HG03039 (cell line): Measurements from ENCODE around the gene VPS4A.

Experiments
- ATAC-seq: cut with Tn5 transposase; IDR thresholded peaks from one replicate; pipeline ENCODE4 v1.9.1; 2021; ENCODE audit warnings: mild to moderate bottlenecking, moderate library complexity; ENCODE audit not compliant: unreplicated experiment

The VPS4A gene

DNA sequence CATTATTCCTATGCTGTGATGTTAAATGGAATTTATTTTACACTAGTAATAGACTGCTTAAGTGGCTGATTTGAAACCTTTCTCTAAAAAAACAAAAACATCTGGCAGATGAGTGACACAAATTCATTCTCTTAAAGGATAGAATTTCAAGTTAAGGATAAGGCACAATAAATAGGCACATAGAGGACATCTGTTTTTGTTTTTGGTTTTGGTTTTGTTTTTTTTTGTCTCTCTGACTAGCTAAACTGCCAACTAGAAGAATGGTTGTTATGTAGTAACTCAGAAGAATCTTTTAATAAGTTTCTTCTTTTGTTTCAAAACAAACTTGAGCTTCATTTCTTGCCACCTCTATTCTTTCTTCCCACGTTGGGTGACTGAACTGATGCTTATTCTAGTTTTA lies 5.1 kb upstream of the VPS4A start:
- no peak for ATAC-seq

DNA sequence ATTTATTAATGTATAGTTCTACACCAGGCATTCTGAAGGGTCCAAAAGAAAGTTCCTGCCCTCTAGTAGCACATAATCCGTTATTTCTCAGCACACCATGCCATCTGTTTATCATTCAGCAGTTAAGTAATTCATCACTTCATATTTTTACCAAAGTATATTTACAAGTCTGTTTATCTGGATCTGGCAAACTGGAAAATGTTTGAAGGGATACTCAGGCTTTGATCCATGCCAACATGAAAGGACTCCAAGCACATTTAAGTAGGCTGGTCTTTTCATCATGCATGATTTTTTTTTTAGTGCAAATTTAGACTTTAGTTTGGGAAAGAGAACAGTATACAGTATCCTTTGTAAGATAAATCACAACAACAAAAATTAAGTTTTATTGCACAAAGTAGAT lies 4.1 kb upstream of the VPS4A start:
- no peak for ATAC-seq

DNA sequence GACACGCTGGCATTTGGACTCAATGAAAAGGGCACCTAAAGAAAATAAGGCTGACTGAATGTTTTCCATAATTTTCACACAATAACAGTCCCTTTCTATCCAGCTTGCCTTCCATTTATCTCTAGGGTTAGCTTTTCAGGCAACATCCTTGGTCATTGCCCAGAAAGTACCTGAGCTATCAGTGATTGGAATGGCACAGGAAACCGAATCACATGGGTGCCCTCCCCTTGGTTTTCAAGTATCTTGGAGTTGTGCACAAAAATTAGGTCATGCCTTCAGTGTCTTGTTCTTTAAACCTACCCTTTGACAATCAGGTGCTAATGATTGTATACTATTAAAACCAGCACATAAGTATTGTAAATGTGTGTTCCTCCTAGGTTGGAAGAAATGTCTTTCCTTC lies 3.3 kb upstream of the VPS4A start:
- ATAC-seq: no peak

DNA sequence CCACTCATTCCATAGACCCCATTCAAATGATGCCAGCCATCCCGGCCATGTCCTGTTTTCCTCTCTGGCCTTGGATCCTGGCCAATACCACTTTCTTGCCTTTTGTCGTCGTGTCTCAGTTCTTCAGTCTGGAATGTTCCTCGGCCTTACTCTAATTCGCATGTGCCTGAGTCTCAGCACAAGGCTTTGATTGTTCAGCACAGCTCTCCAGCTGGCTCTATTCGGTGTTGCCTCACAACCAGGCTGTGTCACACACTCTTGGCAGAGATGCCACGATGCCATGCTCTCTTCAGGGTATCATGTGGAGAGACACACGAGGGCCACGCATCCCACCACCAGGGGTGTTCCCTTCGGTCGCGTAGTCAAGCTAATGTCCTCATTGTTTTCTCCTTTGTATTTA lies 1.8 kb upstream of the VPS4A start:
- no peak for ATAC-seq

DNA sequence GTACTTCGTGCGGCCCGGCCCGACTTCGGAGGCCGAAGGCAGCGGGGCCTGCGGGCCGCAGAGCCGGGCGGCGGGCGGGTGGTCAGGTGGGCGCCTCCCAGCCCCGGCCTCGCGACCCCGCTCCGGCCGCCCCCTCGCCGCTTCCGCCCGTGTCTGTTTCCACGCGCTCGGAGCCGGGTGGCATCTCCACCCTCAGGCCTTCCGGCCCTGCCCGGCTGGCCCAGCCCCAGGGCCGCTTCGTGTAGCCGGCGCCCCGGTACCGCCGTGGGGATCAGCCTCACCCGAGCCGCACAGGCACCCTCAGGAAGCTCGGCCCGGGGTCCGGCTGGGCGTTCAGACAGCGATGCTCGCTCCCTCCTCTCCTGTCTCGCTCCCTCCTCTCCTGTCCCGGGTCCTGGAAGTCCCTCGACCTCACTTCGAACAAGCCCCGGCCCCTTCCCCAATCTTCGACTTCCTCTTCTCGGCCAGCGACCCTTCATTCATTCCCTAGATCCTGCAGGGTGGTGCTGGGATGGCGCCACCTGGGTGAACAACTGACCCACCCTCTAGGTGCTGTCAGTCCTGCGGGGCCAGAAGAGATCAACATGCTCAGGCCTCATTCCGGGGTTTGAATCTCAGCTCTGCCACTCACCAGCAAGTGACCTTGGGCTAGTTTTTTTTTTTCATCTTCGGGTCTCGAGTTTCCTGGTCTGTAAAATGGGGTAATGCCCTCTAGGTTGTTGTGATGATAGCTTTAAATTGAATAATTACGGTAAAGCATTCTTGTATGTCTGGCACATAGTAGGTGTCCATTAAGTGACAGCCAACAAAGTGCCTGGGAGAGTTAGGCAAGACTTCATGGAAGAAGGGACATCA lies 610 bp downstream of the VPS4A start:
- ATAC-seq: peak; percentile 42

DNA sequence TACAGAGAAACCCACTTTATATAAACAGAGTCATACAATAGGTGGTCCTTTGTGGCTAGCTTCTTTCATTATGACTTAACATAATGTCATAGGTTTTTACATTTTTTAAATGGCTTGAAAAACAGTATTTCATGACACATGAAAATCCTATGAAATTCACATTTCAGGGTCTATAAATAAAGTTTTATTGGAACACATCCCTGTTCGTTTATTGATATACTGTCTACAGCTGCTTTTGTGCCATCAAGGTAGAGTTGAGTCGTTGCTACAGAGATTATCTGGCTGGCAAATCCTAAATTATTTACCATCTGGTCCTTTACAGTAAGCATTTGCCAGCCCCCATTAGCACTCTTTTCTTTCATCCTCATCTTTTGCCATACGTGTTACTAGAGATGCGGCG lies 2.3 kb downstream of the VPS4A start:
- no peak for ATAC-seq

DNA sequence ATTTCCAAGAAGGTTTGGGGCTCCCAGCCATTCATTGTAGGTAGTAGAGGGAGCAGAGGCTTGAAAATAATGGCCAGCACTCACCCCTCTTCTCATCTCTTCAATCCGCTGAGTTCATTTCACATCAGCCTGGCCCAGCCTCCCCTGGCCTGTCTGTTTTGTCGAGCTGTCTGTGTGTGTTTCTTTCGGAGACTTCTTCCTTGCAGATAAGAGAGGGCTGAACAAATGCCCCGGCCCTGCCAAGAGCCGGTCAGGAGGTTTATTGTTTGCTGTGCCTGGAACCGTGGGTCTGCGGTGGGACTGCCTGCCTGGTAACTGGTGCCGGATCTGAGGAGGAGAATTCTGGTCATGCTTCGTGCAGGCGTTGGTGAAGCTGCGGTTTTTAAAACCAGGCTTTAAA lies 3.4 kb downstream of the VPS4A start:
- no peak for ATAC-seq

DNA sequence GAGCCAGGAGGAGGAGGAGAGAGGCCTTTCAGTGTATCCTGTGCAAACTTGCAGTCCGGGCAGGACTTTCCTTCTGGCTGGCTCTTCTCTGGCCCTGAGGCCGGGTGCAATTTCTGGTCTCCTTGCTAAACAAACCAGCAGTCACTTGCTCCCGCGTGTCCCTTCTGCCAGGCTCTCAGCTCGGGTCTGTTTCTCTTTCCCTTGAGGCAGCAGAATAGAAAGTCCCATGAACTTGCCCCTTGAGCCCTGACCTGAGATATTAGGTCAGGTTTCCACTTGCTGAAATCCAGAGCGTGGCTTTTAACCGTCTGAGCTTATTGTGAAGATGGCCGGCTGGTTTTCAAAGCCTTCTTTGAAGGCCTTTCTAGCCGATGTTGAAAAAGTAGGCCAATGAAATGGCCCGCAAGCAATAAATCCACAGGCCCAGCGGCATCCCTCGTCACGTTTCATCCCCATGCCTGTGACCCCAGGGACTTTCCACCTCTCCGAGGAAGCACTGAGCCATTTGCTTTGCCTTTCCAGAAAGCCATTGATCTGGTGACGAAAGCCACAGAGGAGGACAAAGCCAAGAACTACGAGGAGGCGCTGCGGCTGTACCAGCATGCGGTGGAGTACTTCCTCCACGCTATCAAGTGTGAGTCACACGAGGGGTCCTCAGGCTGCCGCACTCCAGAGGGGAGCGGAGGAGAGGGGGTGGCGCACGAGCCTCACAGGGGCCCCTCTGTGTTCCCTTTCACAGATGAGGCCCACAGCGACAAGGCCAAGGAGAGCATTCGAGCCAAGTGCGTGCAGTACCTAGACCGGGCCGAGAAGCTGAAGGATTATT lies 4.5 kb downstream of the VPS4A start:
- ATAC-seq: no peak

DNA sequence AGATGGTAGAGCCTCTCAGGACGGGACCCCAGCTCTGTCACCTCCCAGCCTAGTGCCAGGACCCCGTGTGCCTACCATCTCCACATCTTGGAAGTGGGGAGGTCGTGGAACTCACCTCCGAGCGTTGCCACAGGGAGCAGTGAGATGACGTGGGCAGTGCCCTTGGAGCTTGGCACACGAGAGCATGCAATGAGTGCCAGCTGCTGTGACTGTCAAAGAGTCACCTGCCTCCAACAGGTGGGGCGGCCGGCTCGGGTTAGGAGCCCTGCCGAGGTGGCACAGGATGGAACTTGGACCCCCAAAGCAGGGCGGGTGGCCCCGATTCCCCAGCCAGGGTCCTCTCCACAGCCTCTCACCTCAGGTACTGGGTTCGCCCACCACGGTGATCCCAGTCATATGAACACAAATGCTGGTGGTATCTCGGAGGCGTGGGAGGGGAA lies 5.5 kb downstream of the VPS4A start:
- ATAC-seq: no peak

DNA sequence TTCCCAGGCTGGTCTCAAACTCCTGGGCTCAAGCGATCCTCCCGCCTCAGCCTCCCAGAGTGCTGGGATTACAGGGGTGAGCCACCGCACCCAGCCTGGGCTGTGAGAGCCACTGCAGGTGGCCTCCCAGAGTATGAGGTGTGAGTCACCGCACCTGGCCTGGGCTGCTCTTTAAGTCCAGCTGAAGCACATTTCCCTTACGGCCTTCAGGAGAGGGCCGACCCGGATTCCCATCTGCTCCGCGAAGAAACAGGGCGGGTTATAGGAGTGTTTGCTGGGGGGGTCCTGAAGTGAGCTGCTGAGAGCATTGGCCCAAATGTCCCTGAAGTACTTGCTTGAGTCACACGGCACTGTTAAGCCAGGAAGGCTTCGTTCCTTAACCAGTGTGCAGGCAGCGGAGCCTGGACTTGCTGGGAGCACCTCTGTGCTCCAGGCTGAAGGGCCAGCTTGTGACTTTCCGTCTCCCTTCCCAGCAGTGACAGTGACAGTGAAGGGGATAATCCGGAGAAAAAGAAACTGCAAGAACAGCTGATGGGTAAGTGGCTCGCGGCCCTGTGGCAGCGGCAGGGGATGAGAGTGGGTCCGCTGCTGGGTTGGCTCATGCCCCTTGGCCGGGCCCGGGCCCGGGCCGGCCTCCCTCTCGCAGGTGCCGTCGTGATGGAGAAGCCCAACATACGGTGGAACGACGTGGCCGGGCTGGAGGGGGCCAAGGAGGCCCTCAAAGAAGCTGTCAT lies 7.2 kb downstream of the VPS4A start:
- no peak for ATAC-seq

DNA sequence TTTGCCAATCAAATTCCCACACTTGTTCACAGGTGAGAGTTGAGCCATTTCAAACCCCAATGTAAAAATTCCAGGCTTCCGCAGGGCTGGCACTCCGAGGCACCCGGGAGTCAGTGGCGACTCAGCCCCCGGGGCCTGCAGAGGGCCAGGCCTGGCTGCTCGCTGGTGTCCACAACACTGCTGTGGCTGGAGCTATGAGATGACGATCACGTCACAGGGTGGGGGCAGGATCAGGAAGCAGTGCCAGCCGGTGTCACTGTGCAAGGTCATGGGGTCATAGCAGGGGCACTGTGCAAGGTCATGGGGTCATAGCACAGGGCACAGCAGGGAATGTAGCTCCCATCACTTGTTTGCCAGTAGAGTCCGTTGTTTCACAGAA lies 7.8 kb downstream of the VPS4A start:
- no peak for ATAC-seq

DNA sequence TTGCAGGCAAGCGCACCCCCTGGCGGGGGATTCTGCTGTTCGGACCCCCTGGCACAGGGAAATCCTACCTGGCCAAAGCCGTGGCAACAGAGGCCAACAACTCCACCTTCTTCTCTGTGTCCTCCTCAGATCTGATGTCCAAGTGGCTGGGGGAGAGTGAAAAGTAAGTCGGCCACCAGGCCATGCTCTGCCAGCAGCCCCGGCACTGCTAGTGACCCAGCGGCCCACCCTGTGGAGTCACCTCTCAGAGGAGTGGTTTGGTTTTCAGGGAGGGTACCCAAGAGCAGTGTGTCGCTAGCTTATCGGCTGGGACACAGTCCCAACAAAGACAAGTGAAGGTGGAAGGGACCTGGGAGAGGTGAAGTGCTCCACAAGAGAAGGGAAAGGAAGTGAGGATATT lies 8.2 kb downstream of the VPS4A start:
- no peak for ATAC-seq

DNA sequence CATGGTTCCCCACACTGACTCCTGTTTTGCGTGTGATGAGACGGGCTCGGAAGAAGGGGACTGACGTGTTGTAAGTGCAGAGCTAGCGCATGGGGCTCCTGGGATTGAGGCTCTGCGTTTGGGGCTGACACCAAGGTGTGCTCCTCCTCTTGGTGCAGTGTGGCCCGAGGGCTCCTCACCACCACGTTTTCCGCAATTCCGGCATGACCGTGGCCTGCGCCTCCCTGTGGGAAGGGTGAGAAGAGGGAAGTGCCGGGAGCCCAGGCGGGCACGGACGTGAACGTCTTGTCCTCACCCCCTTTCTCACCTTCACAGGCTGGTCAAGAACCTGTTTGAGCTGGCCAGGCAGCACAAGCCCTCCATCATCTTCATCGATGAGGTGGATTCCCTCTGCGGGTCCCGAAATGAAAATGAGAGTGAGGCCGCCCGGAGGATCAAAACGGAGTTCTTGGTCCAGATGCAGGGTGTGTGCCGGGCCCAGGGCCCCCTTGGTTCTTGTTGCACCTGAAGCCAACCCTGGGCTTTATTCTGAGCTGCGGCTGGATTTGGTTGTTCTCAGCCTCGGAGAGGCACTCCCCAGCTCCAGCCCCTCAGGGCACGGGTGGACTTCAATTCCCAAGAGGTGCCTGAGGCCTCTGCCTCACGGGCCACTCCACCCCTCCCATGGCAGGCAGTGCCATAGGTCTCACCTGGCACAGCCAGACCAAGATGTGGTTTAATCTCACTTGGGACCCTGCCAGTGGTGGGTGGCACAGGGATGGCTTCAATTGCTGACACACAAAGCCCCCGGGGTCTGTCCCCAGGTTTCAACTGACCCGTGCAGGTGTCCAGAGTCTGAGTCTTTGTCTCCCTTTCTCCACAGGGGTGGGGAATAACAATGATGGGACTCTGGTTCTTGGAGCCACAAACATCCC lies 8.9 kb downstream of the VPS4A start:
- no peak for ATAC-seq

DNA sequence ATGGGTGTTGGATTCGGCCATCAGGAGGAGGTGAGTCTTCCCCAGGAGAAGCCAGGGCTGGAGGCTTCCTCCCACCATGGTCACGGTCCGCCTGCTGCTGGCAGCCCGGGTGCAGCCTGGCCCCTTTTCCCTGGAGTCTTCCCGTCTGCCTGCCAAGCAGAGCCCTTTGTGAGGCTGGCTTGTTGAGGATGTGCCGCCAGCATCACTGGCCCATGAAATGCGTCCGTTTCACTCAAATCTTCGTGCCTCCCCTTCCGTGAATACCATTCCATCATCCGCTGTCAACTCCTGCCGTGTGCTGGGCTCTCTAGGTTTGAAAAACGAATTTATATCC lies 9.6 kb downstream of the VPS4A start:
- no peak for ATAC-seq

DNA sequence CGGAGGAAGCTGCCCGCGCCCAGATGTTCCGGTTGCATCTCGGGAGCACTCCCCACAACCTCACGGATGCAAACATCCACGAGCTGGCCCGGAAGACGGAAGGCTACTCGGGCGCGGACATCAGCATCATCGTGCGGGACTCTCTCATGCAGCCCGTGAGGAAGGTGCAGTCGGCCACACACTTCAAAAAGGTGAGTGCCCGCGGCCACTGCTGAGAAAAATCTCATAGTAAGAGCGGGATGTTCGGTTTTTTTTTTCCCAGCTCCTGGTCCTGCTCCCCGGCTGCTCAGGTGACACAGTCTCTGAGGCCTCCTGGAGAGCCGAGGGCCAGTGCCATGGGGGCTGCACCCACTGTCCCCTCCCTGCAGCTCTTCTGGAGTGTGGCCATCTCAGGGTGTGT lies 9.9 kb downstream of the VPS4A start:
- ATAC-seq: no peak

DNA sequence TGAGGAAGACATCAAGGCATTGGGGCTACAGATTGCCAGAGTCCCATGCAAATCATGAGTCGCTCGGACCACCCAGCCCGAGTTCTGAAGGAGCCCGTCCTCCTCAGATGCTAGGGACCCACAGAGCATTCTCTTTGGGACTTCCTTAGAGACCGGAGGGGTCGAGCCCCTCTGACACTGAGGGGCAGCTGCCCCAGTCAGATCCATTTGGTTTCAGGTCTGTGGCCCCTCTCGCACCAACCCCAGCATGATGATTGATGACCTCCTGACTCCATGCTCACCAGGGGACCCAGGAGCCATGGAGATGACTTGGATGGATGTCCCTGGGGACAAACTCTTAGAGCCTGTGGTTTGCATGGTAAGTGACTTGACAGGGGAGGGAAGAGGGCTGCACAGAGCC lies 11.2 kb downstream of the VPS4A start:
- ATAC-seq: no peak

DNA sequence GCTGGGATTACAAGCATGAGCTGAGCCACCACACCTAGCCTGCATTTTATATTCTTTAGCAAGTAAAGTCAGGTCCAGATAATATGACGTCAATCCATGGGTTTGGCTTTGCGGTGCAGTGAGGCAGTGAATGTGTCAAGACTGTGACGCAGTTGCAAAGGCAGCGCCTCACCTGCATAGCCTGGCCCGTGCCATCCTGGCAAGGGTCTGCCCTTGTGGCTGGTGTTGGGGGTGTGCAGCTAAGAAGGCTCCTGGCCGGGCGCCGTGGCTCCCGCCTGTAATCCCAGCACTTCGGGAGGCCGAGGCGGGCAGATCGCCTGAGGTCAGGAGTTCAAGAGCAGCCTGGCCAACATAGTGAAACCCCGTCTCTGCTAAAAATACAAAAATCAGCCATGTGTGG lies 12.3 kb downstream of the VPS4A start:
- ATAC-seq: no peak

DNA sequence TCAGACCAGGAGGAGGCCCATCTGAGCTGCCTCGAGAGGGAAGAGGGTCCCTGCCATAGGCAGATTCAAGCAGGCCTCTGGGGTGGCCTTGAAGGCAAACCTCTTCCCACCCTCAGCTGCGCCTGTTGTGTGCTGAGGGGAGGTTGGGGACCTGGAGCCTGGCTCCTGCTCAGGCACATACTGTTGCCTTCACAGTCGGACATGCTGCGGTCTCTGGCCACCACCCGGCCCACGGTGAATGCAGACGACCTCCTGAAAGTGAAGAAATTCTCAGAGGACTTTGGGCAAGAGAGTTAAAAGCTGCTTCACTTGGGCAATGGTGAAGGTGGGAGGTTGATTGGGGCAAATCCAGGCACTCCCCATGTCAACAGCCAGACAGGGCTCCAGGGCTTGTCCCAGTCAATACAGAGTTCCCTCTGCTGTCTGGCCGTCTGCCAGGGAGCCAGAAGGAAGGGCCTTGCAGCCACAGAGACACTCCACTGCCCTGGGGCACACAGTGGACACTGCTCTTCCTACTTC lies 12.9 kb downstream of the VPS4A start:
- no peak for ATAC-seq

DNA sequence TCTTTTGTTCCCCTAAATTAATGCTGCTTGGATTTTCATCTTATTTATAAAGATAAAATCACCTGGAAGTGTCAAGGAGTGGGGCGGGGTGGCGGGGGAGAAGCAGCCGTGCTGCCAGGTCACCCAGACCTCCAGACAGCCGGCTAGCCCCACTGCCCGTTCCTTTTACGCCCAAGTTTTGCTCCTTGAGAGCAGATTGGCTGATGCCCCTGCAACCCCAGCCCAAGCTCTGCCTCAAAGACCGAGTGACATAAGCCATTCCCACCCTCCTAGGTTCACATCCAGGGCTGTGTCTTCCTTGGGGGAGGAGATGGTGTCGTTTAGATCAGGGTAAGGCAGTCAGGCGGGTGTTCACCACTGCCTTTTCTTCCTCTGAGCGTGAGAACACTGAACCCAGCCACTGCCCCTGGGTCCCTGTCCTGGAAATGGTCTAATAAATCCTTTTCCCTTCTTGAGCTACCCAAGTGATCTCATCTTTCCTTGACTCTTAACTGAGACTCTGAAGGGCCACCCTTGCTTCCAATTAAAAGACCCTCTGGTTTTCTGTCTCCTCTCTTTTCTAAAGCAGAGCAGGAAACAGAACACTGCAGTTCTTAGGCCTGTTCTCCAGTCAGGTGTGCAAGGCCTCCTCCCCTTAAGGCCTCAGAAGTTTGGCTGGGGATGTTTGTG lies 13.6 kb downstream of the VPS4A start:
- no peak for ATAC-seq

DNA sequence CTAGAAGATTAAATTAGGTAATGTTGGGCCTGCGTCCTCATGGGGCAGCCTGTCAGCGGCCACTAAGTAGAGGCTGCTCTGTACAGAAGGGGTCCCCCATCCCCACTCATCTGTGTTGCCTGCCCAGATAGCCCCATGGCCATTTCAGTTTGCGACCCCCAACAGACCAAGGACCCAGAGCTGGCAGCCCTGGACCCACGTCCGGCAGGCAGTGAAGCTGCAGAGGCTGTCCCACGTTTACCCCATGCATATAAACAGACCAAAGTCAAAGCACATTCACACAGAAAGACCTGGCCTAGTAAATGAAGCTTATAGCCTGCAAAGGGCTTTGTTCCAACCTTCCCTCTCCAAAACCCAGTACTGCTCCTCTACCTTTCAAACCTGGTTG lies 14.6 kb downstream of the VPS4A start:
- ATAC-seq: no peak
